ENCODE measurements around the gene EPB41L4B.
"Not testable (repeated sequence)": the region's sequence is repeated elsewhere in the genome, so short reads cannot be mapped to it uniquely, and the experiment has no call there.

Gene EPB41L4B

DNA sequence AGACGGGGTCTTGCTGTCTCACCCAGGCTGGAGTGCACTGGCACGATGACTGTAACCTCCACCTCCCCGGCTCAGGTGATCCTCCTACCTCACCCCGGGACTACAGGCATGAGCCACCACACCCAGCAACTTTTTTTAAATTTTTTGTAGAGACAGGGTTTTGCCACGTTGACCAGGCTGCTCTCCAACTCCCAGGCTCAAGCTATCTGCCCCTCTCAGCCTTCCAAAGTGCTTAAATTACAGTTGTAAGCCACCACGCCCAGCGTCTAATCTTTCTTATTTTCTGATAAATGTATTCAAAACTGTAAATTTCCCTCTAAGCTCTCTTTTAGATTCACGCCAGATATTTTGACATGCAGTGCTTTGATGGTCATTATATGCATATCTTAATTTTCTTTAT is 164.2 kb downstream of the EPB41L4B start:
- Mint-ChIP-seq H3K4me1 (ENCODE audit: low read depth) (no peaks in the 10 kb centered on the region), H3K27me3 (peaks cover 11% of the 10 kb centered on the region), H3K4me3 (no peak overlapping the region), H3K27ac (no peak overlapping the region), H3K9me3 (ENCODE audit: low read depth) (peaks cover 15% of the 10 kb centered on the region), H3K36me3 (peaks cover 4% of the 10 kb centered on the region)

DNA sequence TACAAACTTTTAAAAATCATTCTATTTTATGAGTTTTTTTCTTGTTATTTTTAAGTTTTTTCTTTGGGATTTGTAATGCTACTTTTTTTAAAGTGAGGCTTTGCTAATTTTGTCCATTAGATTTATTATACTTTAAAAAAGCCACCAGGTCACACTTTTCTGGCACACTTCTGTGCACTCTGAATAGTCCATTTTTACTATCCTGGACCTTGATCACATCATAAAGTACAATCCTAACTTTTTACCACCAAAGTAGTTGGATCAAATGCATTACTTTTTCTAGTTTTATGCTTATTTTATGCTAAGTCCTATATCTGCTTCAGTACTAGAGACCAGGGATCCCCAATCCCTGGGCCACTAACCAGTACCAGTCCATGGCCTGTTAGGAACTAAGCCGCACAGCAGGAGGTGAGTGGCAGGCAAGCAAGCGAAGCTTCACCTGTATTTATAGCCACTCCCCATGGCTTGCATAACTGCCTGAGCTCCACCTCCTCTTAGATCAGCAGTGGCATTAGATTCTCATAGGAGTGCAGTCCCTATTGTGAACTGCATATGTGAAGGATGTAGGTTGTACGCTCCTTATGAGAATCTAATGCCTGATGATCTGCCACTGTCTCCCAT is 169.8 kb downstream of the EPB41L4B start:
- Mint-ChIP-seq H3K36me3 (peaks cover 4% of the 10 kb centered on the region), H3K27me3 (peaks cover 2% of the 10 kb centered on the region), H3K9me3 (ENCODE audit: low read depth) (peaks cover 12% of the 10 kb centered on the region), H3K4me3 (no peak overlapping the region), H3K27ac (no peak overlapping the region), H3K4me1 (ENCODE audit: low read depth) (no peaks in the 10 kb centered on the region)

DNA sequence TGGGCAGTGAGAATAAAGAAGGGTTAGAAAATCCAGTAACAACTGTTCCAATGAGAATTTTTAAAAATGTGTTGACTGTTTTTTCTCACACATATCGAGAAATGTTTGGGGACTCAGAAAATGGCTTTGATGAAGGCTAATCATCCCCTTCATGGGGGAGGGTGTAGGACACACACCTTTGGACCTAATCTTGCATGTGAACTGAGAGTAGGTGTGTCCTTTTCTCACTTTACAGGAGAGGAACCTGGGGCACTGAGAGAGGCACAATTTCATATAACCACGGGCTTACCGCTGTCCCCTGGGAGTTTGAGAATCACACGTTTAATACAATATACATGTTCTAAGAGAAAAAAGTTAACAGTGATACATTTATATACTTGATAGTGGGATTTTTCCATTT is 171.1 kb downstream of the EPB41L4B start:
- no peak overlapping the region for H3K4me3 Mint-ChIP-seq
- H3K27me3 Mint-ChIP-seq: peaks cover 2% of the 10 kb centered on the region
- no peak overlapping the region for H3K27ac Mint-ChIP-seq
- peaks cover 12% of the 10 kb centered on the region for H3K9me3 Mint-ChIP-seq (ENCODE audit: low read depth)
- no peaks in the 10 kb centered on the region for H3K4me1 Mint-ChIP-seq (ENCODE audit: low read depth)
- peaks cover 4% of the 10 kb centered on the region for H3K36me3 Mint-ChIP-seq

DNA sequence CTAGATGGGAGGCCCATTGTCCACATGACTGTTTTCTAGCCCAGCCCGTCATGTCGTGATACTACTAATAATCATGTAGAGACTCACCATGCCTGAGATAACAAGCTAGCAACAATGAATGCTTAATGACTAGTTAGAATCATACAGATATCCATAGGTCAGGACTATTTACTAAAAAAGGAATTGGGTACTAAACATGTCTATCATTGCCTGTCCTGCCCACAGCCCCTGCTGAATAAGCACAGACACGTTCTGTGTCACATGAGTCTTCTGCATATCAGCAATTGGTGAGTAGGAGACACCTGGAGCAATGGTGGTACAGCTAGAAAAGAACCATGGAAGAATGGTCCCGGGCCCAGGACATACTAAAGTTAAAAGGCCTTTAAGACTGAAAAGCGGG is 171.8 kb downstream of the EPB41L4B start:
- Mint-ChIP-seq H3K4me3 (no peak overlapping the region), H3K4me1 (ENCODE audit: low read depth) (no peaks in the 10 kb centered on the region), H3K27ac (no peak overlapping the region), H3K9me3 (ENCODE audit: low read depth) (peaks cover 6% of the 10 kb centered on the region), H3K36me3 (peaks cover 2% of the 10 kb centered on the region), H3K27me3 (no peaks in the 10 kb centered on the region)

DNA sequence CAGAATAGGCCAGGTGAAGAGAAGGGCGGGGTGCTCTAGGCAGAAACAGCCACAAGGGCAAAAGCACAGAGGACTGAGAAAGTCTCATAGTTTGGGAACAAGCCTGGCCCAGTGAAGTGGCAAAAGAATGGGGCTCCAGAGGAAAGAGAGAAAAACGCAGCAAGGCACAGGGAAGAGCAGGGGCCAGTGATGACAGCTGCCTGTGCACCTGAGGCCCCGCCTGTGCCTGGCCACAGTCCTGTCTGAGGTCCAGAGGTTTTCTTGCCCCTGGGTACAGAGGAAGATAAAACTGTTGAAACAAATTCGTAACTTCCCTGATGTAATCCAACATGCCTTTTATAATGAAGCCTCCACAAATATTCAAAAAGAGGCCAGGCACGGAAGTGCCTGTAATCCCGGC is 175.8 kb downstream of the EPB41L4B start:
- H3K4me3 Mint-ChIP-seq: no peak overlapping the region
- peaks cover 1% of the 10 kb centered on the region for H3K4me1 Mint-ChIP-seq (ENCODE audit: low read depth)
- H3K27me3 Mint-ChIP-seq: no peaks in the 10 kb centered on the region
- no peaks in the 10 kb centered on the region for H3K9me3 Mint-ChIP-seq (ENCODE audit: low read depth)
- no peaks in the 10 kb centered on the region for H3K36me3 Mint-ChIP-seq
- no peak overlapping the region for H3K27ac Mint-ChIP-seq

DNA sequence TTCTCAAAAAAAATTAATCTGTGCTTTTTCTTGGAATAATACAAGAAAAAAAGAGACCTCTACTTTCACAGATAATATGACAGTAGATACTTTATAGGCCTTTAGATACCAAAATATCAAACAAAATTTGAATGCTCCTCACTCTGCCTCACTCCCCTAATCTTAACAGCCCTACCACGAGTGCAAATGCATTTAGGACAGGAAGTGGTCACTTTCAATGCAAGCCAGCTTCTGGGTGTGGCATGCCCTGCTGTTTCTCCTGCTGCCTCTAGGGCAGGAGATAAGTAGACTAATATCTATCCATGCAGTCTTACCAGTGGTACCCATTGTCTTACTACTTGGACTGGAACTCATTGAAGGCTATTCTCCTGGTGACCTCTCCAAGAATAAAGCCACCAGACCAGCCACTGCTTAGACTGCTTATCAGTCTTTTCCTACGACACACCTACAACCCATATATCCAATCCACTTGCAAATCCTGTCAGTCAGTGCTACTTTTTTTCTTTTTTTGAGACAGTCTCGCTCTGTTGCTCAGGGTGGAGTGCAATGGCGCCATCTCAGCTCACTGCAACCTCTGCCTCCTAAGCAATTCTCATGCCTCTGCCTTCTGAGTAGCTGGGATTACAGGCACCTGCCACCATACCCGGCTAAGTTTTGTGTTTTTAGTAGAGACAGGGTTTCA is 176.8 kb downstream of the EPB41L4B start:
- Mint-ChIP-seq H3K4me1 (ENCODE audit: low read depth) (peaks cover 1% of the 10 kb centered on the region), H3K36me3 (no peaks in the 10 kb centered on the region), H3K27ac (no peak overlapping the region), H3K27me3 (no peaks in the 10 kb centered on the region), H3K4me3 (no peak overlapping the region), H3K9me3 (ENCODE audit: low read depth) (no peaks in the 10 kb centered on the region)

DNA sequence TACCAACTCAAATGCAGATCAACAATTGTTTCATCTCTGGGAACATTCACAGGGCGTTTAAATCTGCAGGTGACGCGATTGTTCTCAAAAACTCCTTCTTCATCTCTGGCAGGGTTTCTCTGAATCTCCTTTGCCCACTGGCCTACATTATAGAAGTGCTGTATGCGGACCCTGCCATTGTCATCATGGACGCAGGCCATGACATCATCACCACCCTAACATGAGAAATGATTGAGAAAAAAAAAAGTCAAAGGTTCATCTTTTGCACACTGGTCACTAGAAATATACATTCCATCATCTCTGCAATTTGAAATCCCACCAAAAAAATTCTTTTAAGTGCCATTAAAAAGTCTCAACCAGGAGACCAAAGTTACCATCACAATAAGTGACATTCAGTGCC is 179.5 kb downstream of the EPB41L4B start:
- Mint-ChIP-seq H3K4me3 (no peak overlapping the region), H3K27me3 (no peaks in the 10 kb centered on the region), H3K4me1 (ENCODE audit: low read depth) (peaks cover 1% of the 10 kb centered on the region), H3K27ac (no peak overlapping the region), H3K9me3 (ENCODE audit: low read depth) (no peaks in the 10 kb centered on the region), H3K36me3 (no peaks in the 10 kb centered on the region)

DNA sequence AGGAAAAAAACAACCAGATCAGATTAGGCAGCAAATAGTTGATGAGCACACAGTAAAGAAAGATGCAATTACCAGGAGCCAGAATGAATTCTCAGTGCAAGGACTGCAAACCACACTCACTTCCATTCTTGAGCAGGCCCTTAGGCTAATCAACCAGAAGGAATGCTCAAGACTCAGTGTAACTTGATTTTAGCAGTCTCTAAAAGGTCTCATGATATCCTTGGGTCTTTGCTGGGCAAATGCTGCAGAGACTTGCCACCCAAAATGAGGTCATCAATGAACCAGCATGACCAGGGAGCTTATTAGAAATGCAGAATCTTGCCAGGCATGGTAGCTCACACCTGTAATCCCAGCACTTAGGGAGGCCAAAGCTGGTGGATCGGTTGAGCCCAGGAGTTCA is 181.0 kb downstream of the EPB41L4B start:
- H3K27me3 Mint-ChIP-seq: no peaks in the 10 kb centered on the region

DNA sequence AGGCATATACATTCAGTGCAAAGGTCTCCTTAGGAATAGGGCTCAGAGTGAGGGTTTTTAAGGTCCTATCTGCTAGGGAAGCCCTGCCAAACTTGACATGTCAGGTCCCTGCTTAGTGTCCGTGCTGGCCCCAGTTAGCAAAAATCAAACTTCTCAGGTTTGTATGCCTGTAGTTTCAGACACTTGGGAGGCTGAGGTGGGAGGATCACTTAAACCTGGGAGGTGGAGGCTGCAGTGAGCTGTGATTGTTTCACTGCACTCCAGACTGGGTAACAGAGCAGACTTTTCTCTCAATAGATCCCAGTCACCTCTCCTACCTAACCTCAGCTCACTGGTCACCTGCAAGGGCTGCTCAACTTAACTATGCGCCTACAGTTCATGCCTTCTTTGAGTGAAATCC is 182.4 kb downstream of the EPB41L4B start:
- H3K27ac Mint-ChIP-seq: no peak overlapping the region
- no peaks in the 10 kb centered on the region for H3K4me1 Mint-ChIP-seq (ENCODE audit: low read depth)

More for the DNA sequence above, 181.0 kb downstream of the EPB41L4B start:
- Mint-ChIP-seq H3K36me3 (no peaks in the 10 kb centered on the region), H3K4me3 (no peak overlapping the region), H3K4me1 (ENCODE audit: low read depth) (peaks cover 1% of the 10 kb centered on the region), H3K27ac (no peak overlapping the region), H3K9me3 (ENCODE audit: low read depth) (no peaks in the 10 kb centered on the region)

DNA sequence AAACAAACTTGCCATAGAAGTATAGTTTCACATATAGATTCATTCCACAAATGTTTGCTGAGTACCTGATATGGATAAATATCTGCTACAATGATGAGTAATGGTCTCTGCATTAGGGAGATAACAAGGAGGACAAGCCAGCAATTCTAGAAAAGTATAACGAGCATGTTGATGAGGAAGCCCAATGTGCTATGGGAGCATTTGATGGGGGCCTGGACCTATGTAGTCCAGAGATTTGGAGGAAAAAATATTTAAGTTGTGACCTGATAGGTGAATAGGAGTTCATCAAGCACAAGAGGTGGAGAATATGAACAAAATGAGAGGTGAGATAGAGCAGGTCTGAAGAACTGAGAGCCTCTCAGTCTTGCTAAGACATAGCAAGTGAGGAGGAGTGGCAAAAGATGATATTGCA is 186.7 kb downstream of the EPB41L4B start:
- Mint-ChIP-seq H3K27ac (no peak overlapping the region), H3K4me3 (no peak overlapping the region)

More for the DNA sequence above, 182.4 kb downstream of the EPB41L4B start:
- no peaks in the 10 kb centered on the region for H3K36me3 Mint-ChIP-seq
- H3K9me3 Mint-ChIP-seq (ENCODE audit: low read depth): no peaks in the 10 kb centered on the region
- H3K4me3 Mint-ChIP-seq: no peak overlapping the region
- no peaks in the 10 kb centered on the region for H3K27me3 Mint-ChIP-seq

DNA sequence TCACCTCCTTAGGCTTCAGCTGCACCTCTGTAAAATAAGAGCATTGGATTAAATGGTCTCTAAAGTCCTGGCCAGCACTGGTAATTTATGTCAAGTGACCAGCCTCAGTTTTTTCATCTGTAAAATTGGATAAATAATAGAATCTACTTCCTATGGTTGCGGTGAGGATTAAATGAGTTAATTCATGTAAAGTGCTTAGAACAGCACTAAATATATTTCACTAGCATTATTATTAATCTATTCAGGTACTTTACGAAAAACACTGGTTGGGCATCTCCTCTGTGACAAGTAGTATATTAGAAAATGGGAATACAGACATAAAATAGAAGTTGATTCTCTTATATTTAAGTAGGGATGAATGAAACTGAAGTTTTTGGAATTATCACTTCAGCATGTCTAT is 187.3 kb downstream of the EPB41L4B start:
- Mint-ChIP-seq H3K9me3 (ENCODE audit: low read depth) (no peaks in the 10 kb centered on the region), H3K27me3 (no peaks in the 10 kb centered on the region), H3K4me1 (ENCODE audit: low read depth) (peaks cover 6% of the 10 kb centered on the region), H3K27ac (no peak overlapping the region), H3K4me3 (no peak overlapping the region), H3K36me3 (no peaks in the 10 kb centered on the region)

More for the DNA sequence above, 186.7 kb downstream of the EPB41L4B start:
- no peaks in the 10 kb centered on the region for H3K36me3 Mint-ChIP-seq
- H3K27me3 Mint-ChIP-seq: no peaks in the 10 kb centered on the region
- H3K4me1 Mint-ChIP-seq (ENCODE audit: low read depth): peaks cover 6% of the 10 kb centered on the region
- H3K9me3 Mint-ChIP-seq (ENCODE audit: low read depth): no peaks in the 10 kb centered on the region

DNA sequence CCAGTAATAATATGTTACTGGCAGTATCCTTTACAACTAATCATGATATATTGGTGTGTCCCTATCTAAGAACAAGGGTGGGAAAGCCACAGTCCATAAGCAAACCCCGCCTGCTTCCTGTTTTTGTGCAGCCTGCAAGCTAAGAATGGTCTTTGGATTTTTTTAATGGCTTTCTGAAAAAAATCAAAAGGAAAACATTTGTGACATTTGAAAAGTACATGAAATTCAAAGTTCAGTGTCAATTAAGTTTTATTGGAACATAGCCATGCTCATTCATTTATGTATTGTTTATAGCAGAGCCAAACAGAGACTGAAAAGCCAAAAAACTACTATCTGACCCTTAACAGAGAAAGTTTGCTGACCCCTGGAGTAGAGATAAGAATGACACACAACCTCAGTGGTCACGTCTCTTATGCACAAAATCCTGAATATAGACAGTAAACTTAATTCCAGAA is 188.3 kb downstream of the EPB41L4B start:
- Mint-ChIP-seq H3K27ac (no peak overlapping the region), H3K36me3 (no peaks in the 10 kb centered on the region), H3K9me3 (ENCODE audit: low read depth) (no peaks in the 10 kb centered on the region), H3K4me3 (no peak overlapping the region), H3K4me1 (ENCODE audit: low read depth) (peaks cover 6% of the 10 kb centered on the region), H3K27me3 (no peaks in the 10 kb centered on the region)

DNA sequence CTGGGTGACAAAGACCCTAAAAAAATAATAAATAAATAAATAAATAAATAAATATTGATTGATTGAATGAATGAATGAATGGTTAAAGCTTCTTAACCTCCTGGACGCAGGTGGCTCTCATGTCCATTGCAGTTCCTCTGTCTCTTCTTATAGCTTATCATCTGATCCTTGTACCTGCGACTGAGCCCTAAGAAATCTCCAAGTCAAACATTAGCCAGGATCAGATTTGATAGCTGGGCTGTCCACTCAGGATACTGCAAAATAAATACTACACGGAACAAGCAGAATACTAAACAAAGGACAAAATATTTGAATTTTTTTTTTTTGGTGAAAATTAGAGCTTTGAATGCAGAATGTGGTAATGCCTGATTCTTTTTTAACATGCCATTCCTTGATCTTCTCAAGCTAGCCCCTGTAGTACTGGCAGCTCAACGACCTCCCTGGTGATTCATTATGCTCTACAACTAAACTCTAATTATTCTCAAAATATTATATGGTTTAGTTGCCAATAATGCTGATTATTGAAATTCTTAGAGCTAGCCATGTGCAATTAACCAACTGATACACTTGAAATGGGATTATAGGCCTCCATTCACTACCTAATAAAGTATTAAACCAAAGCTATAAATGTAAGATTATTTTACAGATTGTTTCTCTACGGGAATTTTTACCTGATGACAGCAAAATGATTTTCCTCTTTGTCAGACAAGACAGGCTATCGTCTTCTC is 191.2 kb downstream of the EPB41L4B start:
- no peak overlapping the region for H3K4me3 Mint-ChIP-seq
- H3K36me3 Mint-ChIP-seq: no peaks in the 10 kb centered on the region
- H3K9me3 Mint-ChIP-seq (ENCODE audit: low read depth): no peaks in the 10 kb centered on the region
- H3K27me3 Mint-ChIP-seq: peaks cover 1% of the 10 kb centered on the region
- H3K27ac Mint-ChIP-seq: no peak overlapping the region
- peaks cover 6% of the 10 kb centered on the region for H3K4me1 Mint-ChIP-seq (ENCODE audit: low read depth)

DNA sequence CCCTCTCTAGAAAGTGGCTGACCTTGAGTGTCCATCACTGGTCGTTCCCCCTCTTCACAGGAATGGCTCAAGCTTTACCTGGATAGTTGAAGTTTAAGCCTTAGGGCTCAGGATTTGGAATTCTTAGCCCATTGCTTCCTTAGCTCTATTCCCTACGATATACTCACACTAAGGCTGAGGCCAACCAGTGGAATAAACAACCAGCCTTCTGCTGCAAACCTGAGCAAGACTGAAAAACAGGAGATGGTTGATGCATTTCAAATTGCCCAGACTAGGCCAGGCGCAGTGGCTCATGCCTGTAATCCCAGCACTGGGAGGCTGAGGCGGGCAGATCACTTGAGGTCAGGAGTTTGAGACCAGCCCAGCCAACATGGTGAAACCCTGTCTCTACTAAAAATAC is 194.2 kb downstream of the EPB41L4B start:
- H3K4me1 Mint-ChIP-seq (ENCODE audit: low read depth); H3K9me3 Mint-ChIP-seq (ENCODE audit: low read depth); H3K36me3 Mint-ChIP-seq; H3K4me3 Mint-ChIP-seq; H3K27me3 Mint-ChIP-seq; H3K27ac Mint-ChIP-seq: not testable (repeated sequence)

DNA sequence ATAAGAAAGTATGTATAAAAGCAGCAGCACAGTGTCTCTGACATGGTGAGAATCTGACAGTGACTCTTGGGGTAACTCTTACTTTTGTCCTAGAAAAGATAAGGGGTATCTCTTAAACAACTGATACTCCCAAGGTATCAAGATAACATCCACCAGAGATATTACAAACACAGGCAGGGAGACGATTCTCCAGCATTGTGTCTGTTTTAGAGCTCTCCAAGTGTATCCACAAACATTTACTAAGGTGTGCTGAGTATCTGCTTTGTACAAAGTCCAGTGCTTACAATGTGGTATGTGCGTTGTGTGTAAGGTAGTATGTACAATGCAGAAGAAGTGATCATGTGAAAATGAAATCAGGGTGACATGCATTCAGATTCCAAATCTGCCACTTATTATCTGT is 196.7 kb downstream of the EPB41L4B start:
- H3K36me3 Mint-ChIP-seq: no peaks in the 10 kb centered on the region
- no peaks in the 10 kb centered on the region for H3K9me3 Mint-ChIP-seq (ENCODE audit: low read depth)
- no peak overlapping the region for H3K4me3 Mint-ChIP-seq
- peaks cover 1% of the 10 kb centered on the region for H3K27me3 Mint-ChIP-seq
- no peak overlapping the region for H3K27ac Mint-ChIP-seq
- peaks cover 4% of the 10 kb centered on the region for H3K4me1 Mint-ChIP-seq (ENCODE audit: low read depth)
